KMS-11 (cell line): ENCODE data around the gene PPP2CA.

ENCODE experiments used
- H2AFZ ChIP-seq: fragments of 200-600 bp; sonication (generic); 2 replicates; pipeline ENCODE4 v1.6.1; 2016; ENCODE audit warnings: antibody characterized with exemption, mixed run types, low read depth
- H3K27ac ChIP-seq: fragments of 200-600 bp; sonication (generic); 2 replicates; pipeline ENCODE4 v1.6.1; 2016; ENCODE audit warnings: mild to moderate bottlenecking, mixed run types
- H3K27me3 ChIP-seq: fragments of 200-600 bp; sonication (generic); 2 replicates; pipeline ENCODE4 v1.6.1; 2017; ENCODE audit warnings: mild to moderate bottlenecking, low read depth, mixed run types, moderate library complexity; ENCODE audit not compliant: insufficient read depth
- H3K36me3 ChIP-seq: fragments of 200-600 bp; sonication (generic); 2 replicates; pipeline ENCODE4 v1.6.1; 2017; ENCODE audit warnings: mild to moderate bottlenecking, mixed run types; ENCODE audit not compliant: insufficient read depth
- H3K4me1 ChIP-seq: fragments of 200-600 bp; sonication (generic); 2 replicates; pipeline ENCODE4 v1.6.1; 2016; ENCODE audit warnings: mild to moderate bottlenecking, low read depth, mixed run types; ENCODE audit not compliant: poor library complexity, severe bottlenecking
- H3K4me2 ChIP-seq: fragments of 200-600 bp; sonication (generic); 2 replicates; pipeline ENCODE4 v1.7.0; 2016; ENCODE audit warnings: mild to moderate bottlenecking, mixed run types
- H3K4me3 ChIP-seq: fragments of 200-600 bp; sonication (generic); IDR thresholded peaks from 2 replicates; pipeline ENCODE4 v1.6.1; 2017; ENCODE audit warnings: low read depth, low read length, mixed read lengths; ENCODE audit not compliant: insufficient read depth
- H3K79me2 ChIP-seq: fragments of 200-600 bp; sonication (generic); 2 replicates; pipeline ENCODE4 v1.6.1; 2016; ENCODE audit warnings: low read depth, mixed run types; ENCODE audit not compliant: insufficient read depth
- H3K9ac ChIP-seq: fragments of 200-600 bp; sonication (generic); 2 replicates; pipeline ENCODE4 v1.6.1; 2016; ENCODE audit warnings: mild to moderate bottlenecking, mixed run types
- H4K20me1 ChIP-seq: fragments of 200-600 bp; sonication (generic); 2 replicates; pipeline ENCODE4 v1.6.1; 2016; ENCODE audit warnings: mild to moderate bottlenecking, mixed run types; ENCODE audit not compliant: insufficient read depth
- CTCF ChIP-seq: fragments of 200-600 bp; sonication (generic); conservative IDR thresholded peaks from 2 replicates; pipeline ENCODE4 v1.6.1; 2017; ENCODE audit warnings: low read depth, mild to moderate bottlenecking, antibody characterized with exemption, low read length, moderate library complexity, mixed read lengths

The PPP2CA gene

DNA sequence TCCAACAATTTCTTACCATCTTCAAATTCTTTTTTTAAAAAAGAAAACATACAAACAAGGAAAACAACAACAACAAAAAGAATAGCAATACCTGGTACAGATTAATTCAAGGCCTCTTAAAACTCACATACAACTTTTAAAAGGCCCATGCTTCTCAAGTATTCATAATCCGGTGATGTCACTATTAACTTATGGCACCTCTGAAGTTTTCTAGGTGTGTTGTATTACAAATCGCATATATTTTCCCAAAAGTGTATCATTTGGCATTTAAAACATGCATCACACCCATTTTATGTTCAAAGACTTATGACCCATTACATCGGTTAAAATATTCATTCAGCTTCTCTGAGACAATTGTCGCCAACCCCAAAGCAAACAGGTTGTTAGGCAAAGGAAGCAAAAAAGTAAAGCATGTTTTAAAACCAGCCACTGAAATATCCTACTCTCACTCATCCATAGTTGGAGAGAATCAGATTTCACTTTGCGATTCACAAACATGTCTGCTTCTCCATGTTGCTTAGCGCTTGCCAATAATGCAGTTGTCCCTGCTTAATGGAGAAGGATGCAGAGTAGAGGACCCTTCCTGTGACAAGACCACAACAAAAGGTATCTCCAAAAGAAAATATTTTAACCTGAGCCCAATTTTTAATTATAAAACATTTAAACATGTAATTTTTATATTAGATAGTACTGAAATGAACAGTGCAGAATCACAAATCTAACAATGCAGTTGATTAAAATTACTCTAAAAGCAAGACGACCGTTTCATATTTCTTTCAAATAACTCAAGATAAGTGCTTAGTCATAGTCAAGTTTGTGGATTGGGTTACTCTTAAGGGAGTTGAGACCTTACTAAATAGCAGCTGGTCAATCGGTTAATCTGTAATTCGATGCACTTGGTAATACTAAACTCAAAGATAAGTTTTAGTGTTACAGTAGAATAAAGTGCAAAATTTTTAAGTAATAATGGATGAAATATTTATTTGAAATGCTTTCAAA lies 50.7 kb downstream of the PPP2CA start:
- Histone ChIP-seq H3K36me3 (peaks cover 8% of the 10 kb centered on the region), H3K9ac (peak overlapping the region; percentile 99), H3K79me2 (peaks cover 62% of the 10 kb centered on the region), H3K27ac (peak overlapping the region; percentile 97), H2AFZ (no peak overlapping the region), H3K27me3 (no peaks in the 10 kb centered on the region), H3K4me1 (peaks cover 19% of the 10 kb centered on the region), H3K4me3 (no peak overlapping the region), H4K20me1 (peaks cover 11% of the 10 kb centered on the region), H3K4me2 (peak overlapping the region; percentile 90)
- TF ChIP-seq CTCF: no peak

- peaks cover 11% of the 10 kb centered on the region for H3K36me3 ChIP-seq
- H3K27ac ChIP-seq: no peak overlapping the region
- no peaks in the 10 kb centered on the region for H3K27me3 ChIP-seq
- peaks cover 11% of the 10 kb centered on the region for H4K20me1 ChIP-seq
- peaks cover 13% of the 10 kb centered on the region for H3K4me1 ChIP-seq
- no peak for TF ChIP-seq CTCF
- H3K9ac ChIP-seq: no peak overlapping the region
- no peak overlapping the region for H3K4me3 ChIP-seq
- H3K79me2 ChIP-seq: peaks cover 81% of the 10 kb centered on the region
- H3K4me2 ChIP-seq: no peak overlapping the region
- no peak overlapping the region for H2AFZ ChIP-seq
These were observed 53.9 kb downstream of the PPP2CA start for GRCh38 chr5:134171972-134172371.

GRCh38 chr5:134162592-134162991 lies 63.3 kb downstream of the PPP2CA start:
- Histone ChIP-seq H3K36me3 (peaks cover 11% of the 10 kb centered on the region; the same call in 1 of the 2 replicates), H3K27ac (no peak overlapping the region), H3K4me2 (no peak overlapping the region), H3K4me3 (no peak overlapping the region), H3K9ac (no peak overlapping the region), H3K27me3 (no peaks in the 10 kb centered on the region), H2AFZ (no peak overlapping the region), H3K79me2 (no peaks in the 10 kb centered on the region; the same call in 1 of the 2 replicates), H3K4me1 (peaks cover 8% of the 10 kb centered on the region), H4K20me1 (peaks cover 5% of the 10 kb centered on the region; the same call in 1 of the 2 replicates)
- TF ChIP-seq CTCF: no peak

- Histone ChIP-seq H3K27me3 (no peaks in the 10 kb centered on the region), H3K36me3 (peaks cover 6% of the 10 kb centered on the region; the same call in 1 of the 2 replicates), H4K20me1 (peaks cover 5% of the 10 kb centered on the region; the same call in 1 of the 2 replicates), H3K4me1 (peaks cover 8% of the 10 kb centered on the region), H3K79me2 (no peaks in the 10 kb centered on the region; the same call in 1 of the 2 replicates), H3K4me3 (no peak overlapping the region), H3K4me2 (no peak overlapping the region), H3K9ac (no peak overlapping the region), H3K27ac (no peak overlapping the region), H2AFZ (no peak overlapping the region)
- TF ChIP-seq CTCF: no peak
These were observed 64.1 kb downstream of the PPP2CA start for GRCh38 chr5:134161513-134162395.
